Caco-2 (cell line): ENCODE results near the gene ADAM12. TPM values are rescaled to one million over a fixed set of nuclear protein-coding genes. Genes with fewer than 3 reads are reported as not detected.

Experiments used
- BruUV-seq: library from RNA; stranded (reverse); fragments of 400-500 nt; replicated peaks from 2 replicates; lab custom pipeline; 2021; lab: Mats Ljungman, UMichigan
- CTCF ChIA-PET: fragments of 300-600 bp; sonication (Branson Sonifier 250); formaldehyde crosslinking; loops from one replicate; lab custom pipeline; 2022; ENCODE audit warnings: antibody characterized with exemption; lab: Charles Lee
- POLR2A ChIA-PET: fragments of 300-600 bp; sonication (Branson Sonifier 250); formaldehyde crosslinking; loops from one replicate; lab custom pipeline; 2022; ENCODE audit warnings: antibody characterized with exemption; lab: Charles Lee
- DNase-seq, 2 experiments: peaks; one replicate each; pipeline versions ENCODE4 v3.0.0 to v3.0.0-alpha.2; 2020 to 2022
- H3K27me3 ChIP-seq: replicated peaks from 2 replicates; pipeline ENCODE4 v1.6.0; 2011; ENCODE audit warnings: low read length; ENCODE audit not compliant: control insufficient read depth, insufficient read depth
- H3K36me3 ChIP-seq: 2 replicates; pipeline ENCODE4 v1.5.1; 2011; ENCODE audit warnings: low read length; ENCODE audit not compliant: control insufficient read depth, insufficient read depth
- H3K4me1 ChIP-seq: fragments of 250-450 bp; sonication (Bioruptor Pico); 2 replicates; pipeline ENCODE4 v1.5.1; 2020; ENCODE audit warnings: mild to moderate bottlenecking
- H3K4me3 ChIP-seq: 2 replicates; pipeline ENCODE4 v1.5.1; 2011; ENCODE audit warnings: low read depth, mild to moderate bottlenecking, control low read depth, low read length
- H3K9me3 ChIP-seq: fragments of 250-450 bp; sonication (Bioruptor Pico); 2 replicates; pipeline ENCODE4 v1.5.1; 2020; ENCODE audit warnings: mild to moderate bottlenecking, moderate library complexity
- H3K27ac Mint-ChIP-seq: one replicate; pipeline ENCODE4 v1.8.0; 2022; ENCODE audit warnings: mixed read lengths; ENCODE audit not compliant: unreplicated experiment
- H3K27me3 Mint-ChIP-seq: one replicate; pipeline ENCODE4 v1.8.0; 2022; ENCODE audit warnings: mixed read lengths; ENCODE audit not compliant: insufficient read depth, unreplicated experiment
- H3K36me3 Mint-ChIP-seq: one replicate; pipeline ENCODE4 v1.8.0; 2022; ENCODE audit warnings: mild to moderate bottlenecking, mixed read lengths; ENCODE audit not compliant: insufficient read depth, unreplicated experiment
- H3K4me1 Mint-ChIP-seq: one replicate; pipeline ENCODE4 v1.8.0; 2022; ENCODE audit warnings: low read depth, mixed read lengths; ENCODE audit not compliant: unreplicated experiment
- H3K4me3 Mint-ChIP-seq: one replicate; pipeline ENCODE4 v1.8.0; 2022; ENCODE audit warnings: mild to moderate bottlenecking, moderate library complexity, mixed read lengths; ENCODE audit not compliant: unreplicated experiment
- H3K9me3 Mint-ChIP-seq: one replicate; pipeline ENCODE4 v1.8.0; 2022; ENCODE audit warnings: mixed read lengths; ENCODE audit not compliant: unreplicated experiment
- CTCF ChIP-seq, 2 experiments: fragments of 200-600 bp in 1 of 2; IDR thresholded peaks; 1 replicate in 1 of 2; 2 replicates in 1 of 2; pipeline versions ENCODE4 v1.5.1 to v1.8.0; 2011 to 2022; ENCODE audit warnings: antibody characterized with exemption in 1 of 2, control low read depth in 1 of 2, inconsistent platforms in 1 of 2, low read depth in 1 of 2, low read length in 1 of 2, mild to moderate bottlenecking in 1 of 2, moderate library complexity in 1 of 2; ENCODE audit not compliant: insufficient read depth in 1 of 2, severe bottlenecking in 1 of 2, unreplicated experiment in 1 of 2
- intact Hi-C: fragments of 100-400 bp; cut with micrococcal nuclease; formaldehyde crosslinking; loops from one replicate; pipeline ENCODE4 v1.10.0; 2022; ENCODE audit not compliant: unreplicated experiment
- total RNA-seq: library from RNA; stranded (reverse); gene quantifications from 2 replicates; pipeline ENCODE4 v1.2.3, GENCODE V29; 2022

The ADAM12 gene
- total RNA-seq, 1 experiment from 2014 or later: not detected

GRCh38 chr10:126041117-126041516, 347.2 kb downstream of the ADAM12 start:
- Mint-ChIP-seq H3K27ac (no peak overlapping the region), H3K4me1 (no peaks in the 10 kb centered on the region), H3K27me3 (peaks cover 12% of the 10 kb centered on the region), H3K9me3 (no peaks in the 10 kb centered on the region), H3K36me3 (no peaks in the 10 kb centered on the region), H3K4me3 (no peak overlapping the region)
- Histone ChIP-seq H3K4me1 (no peaks in the 10 kb centered on the region), H3K36me3 (no peaks in the 10 kb centered on the region), H3K9me3 (no peaks in the 10 kb centered on the region), H3K4me3 (no peak overlapping the region), H3K27me3 (no peaks in the 10 kb centered on the region)
- POLR2A ChIA-PET: no interaction called here
- no peak for DNase-seq
- no peak for TF ChIP-seq CTCF (IDR thresholded peaks at IDR 0.05; ENCODE audit: insufficient read depth in 1 of 2, low read depth in 1 of 2, low read length in 1 of 2, severe bottlenecking in 1 of 2, unreplicated experiment in 1 of 2)
- no TSS peak for BruUV-seq
- CTCF ChIA-PET: no interaction called here
- intact Hi-C loops: no loop called here

GRCh38 chr10:126037946-126038345, 350.3 kb downstream of the ADAM12 start:
- no TSS peak for BruUV-seq
- intact Hi-C loops: no loop called here
- CTCF ChIA-PET: no interaction called here

GRCh38 chr10:126036515-126036914, 351.8 kb downstream of the ADAM12 start:
- Histone ChIP-seq H3K9me3 (peaks cover 12% of the 10 kb centered on the region), H3K4me3 (no peak overlapping the region), H3K4me1 (no peaks in the 10 kb centered on the region), H3K36me3 (no peaks in the 10 kb centered on the region), H3K27me3 (no peaks in the 10 kb centered on the region; the same call in 1 of the 2 replicates)
- Mint-ChIP-seq H3K27ac (no peak overlapping the region), H3K36me3 (no peaks in the 10 kb centered on the region), H3K4me1 (no peaks in the 10 kb centered on the region), H3K9me3 (no peaks in the 10 kb centered on the region), H3K27me3 (peaks cover 14% of the 10 kb centered on the region), H3K4me3 (no peak overlapping the region)
- intact Hi-C loops: no loop called here
- ChIA-PET CTCF (no interaction called here), POLR2A (no interaction called here)
- TF ChIP-seq CTCF (IDR thresholded peaks at IDR 0.05; ENCODE audit: insufficient read depth in 1 of 2, low read depth in 1 of 2, low read length in 1 of 2, severe bottlenecking in 1 of 2, unreplicated experiment in 1 of 2): no peak
- BruUV-seq: no TSS peak
- no peak for DNase-seq

More at GRCh38 chr10:126037946-126038345, 350.3 kb downstream of the ADAM12 start:
- no peaks in the 10 kb centered on the region for H3K36me3 Mint-ChIP-seq
- H3K27ac Mint-ChIP-seq: no peak overlapping the region
- POLR2A ChIA-PET: no interaction called here
- Histone ChIP-seq H3K4me3 (no peak overlapping the region), H3K4me1 (no peaks in the 10 kb centered on the region), H3K36me3 (no peaks in the 10 kb centered on the region), H3K9me3 (peaks cover 12% of the 10 kb centered on the region), H3K27me3 (no peaks in the 10 kb centered on the region; the same call in 1 of the 2 replicates)
- no peak for TF ChIP-seq CTCF (IDR thresholded peaks at IDR 0.05; ENCODE audit: insufficient read depth in 1 of 2, low read depth in 1 of 2, low read length in 1 of 2, severe bottlenecking in 1 of 2, unreplicated experiment in 1 of 2)
- no peak for DNase-seq
- H3K4me1 Mint-ChIP-seq: no peaks in the 10 kb centered on the region
- no peak overlapping the region for H3K4me3 Mint-ChIP-seq
- no peaks in the 10 kb centered on the region for H3K9me3 Mint-ChIP-seq
- H3K27me3 Mint-ChIP-seq: peaks cover 14% of the 10 kb centered on the region
